Measurements from ENCODE around the gene C18orf32. TPM values are rescaled to one million over a fixed set of nuclear protein-coding genes. Genes with fewer than 3 reads are reported as not detected.

The C18orf32 gene
- total RNA-seq, 2 experiments from 2014 or later = 14.9 to 20.9 TPM

GRCh38 chr18:49432602-49433001, 54.4 kb downstream of the C18orf32 start:
- H3K36me3 Mint-ChIP-seq (ENCODE audit: low read depth) = peaks cover 11% of the 10 kb centered on the region
- ChIA-PET CTCF (interaction anchor here (0.9 to 1.4 kb wide), 5 partner anchors 11 to 154 kb away, joined by 3 to 5 read pairs (median 3); no protein-coding TSS in a partner anchor), POLR2A (no interaction called here)
- no peaks in the 10 kb centered on the region for H3K27me3 Mint-ChIP-seq (ENCODE audit: low read depth)
- H3K4me1 Mint-ChIP-seq (ENCODE audit: low read depth) = no peaks in the 10 kb centered on the region
- no peak for ATAC-seq
- no peaks in the 10 kb centered on the region for H3K9me3 Mint-ChIP-seq (ENCODE audit: insufficient read depth)
- H3K27ac Mint-ChIP-seq = no peak overlapping the region
- no peak overlapping the region for H3K4me3 Mint-ChIP-seq
- no peak for DNase-seq

- ATAC-seq = no peak
- Mint-ChIP-seq H3K27ac (no peak overlapping the region), H3K27me3 (ENCODE audit: low read depth) (no peaks in the 10 kb centered on the region), H3K9me3 (ENCODE audit: insufficient read depth) (no peaks in the 10 kb centered on the region), H3K4me1 (ENCODE audit: low read depth) (no peaks in the 10 kb centered on the region), H3K36me3 (ENCODE audit: low read depth) (peaks cover 17% of the 10 kb centered on the region), H3K4me3 (no peak overlapping the region)
- ChIA-PET POLR2A (no interaction called here), CTCF (interaction anchor here (0.9 to 1.4 kb wide), 4 partner anchors 15 to 33 kb away, joined by 3 to 4 read pairs (median 3); no protein-coding TSS in a partner anchor)
- no peak for DNase-seq
Observed at GRCh38 chr18:49431165-49431962, 55.7 kb downstream of the C18orf32 start.

Other genes starting within 250 kb of the C18orf32 start
- gene DYM, start 26.6 kb downstream of the C18orf32 start, total RNA-seq = 10 to 100 TPM; 61.9 to 68.1 TPM
- gene RPL17, start 5.2 kb upstream of the C18orf32 start, total RNA-seq = 1,000 to 10,000 TPM; 1,415 to 1,420 TPM
- gene LIPG, start 74.8 kb upstream of the C18orf32 start, total RNA-seq = under 1 TPM in 1 of 2 experiments, not detected in 1; 0.11 TPM

Data from activated CD8-positive, alpha-beta T cell treated with anti-CD3 and anti-CD28 coated beads, Interleukin-2, amount 10 ng/mL, durations not matched to agents 7 days and 5 days (primary cell).